ENCODE results near the gene AKIRIN2. TPM values are rescaled to one million over a fixed set of nuclear protein-coding genes. Genes with fewer than 3 reads are reported as not detected.

The AKIRIN2 gene
- total RNA-seq, 1 donor from 2014 or later: 76.4 TPM

DNA sequence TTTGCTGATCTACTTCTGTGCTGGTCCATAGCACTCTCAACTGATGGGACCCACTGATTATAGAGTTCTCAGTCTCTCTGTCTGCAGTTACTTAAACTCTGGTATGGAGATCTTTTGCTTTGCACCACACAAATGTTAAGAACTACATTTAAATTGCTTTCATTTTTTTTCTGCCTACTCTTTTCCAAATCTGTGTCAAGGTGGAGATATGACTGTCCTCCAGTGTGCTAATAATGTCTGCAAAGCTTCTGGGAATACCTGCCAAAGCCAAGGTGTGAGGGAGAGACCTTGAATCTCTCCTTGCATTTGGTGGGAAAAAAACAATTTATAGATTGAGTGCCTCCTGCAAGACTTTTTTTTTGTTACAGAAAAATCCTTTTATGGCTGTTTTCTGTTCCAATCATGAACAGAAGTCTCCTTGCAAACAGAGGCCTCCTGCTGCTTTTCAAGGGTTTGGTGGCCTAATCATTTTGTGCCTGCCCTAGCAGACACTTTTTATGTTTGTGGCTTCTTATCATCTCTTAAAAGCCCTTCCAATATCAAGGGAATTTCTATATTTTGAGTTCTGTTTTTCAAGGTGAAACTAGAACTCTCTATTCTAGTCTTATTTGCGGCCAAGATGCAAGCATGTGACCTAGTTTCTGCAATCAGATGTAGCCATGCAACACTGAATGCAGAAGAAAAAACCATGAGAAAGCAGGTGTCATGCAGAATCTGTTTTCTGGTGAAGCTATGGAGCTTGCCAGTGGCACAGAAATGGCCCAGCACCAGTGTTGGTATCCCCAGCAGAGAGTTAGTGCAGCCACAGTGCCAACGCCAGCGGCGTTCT is 23.2 kb upstream of the AKIRIN2 start:
- H3K27ac Mint-ChIP-seq: peak overlapping the region; percentile 93
- H3K27me3 Mint-ChIP-seq: no peaks in the 10 kb centered on the region
- no peaks in the 10 kb centered on the region for H3K9me3 Mint-ChIP-seq
- H3K4me3 Mint-ChIP-seq: peak overlapping the region; percentile 65
- ATAC-seq (ENCODE audit: low read depth) (peak; percentile 93), DNase-seq (no peak)
- ChIA-PET CTCF (no interaction called here), POLR2A (interaction anchor here (0.6 to 2.2 kb wide), 3 partner anchors 23 to 77 kb away, joined by 3 to 16 read pairs (median 4); partner anchors contain the start of gene AKIRIN2)
- TF ChIP-seq CTCF (IDR thresholded peaks at IDR 0.05): no peak
- H3K4me1 Mint-ChIP-seq: peaks cover 36% of the 10 kb centered on the region
- no peaks in the 10 kb centered on the region for H3K36me3 Mint-ChIP-seq (ENCODE audit: low read depth)
- intact Hi-C loops (cut with micrococcal nuclease): loop anchor here (1.0 to 2.0 kb wide), 2 partner anchors 23 to 32 kb away; partner anchors contain the start of gene AKIRIN2

DNA sequence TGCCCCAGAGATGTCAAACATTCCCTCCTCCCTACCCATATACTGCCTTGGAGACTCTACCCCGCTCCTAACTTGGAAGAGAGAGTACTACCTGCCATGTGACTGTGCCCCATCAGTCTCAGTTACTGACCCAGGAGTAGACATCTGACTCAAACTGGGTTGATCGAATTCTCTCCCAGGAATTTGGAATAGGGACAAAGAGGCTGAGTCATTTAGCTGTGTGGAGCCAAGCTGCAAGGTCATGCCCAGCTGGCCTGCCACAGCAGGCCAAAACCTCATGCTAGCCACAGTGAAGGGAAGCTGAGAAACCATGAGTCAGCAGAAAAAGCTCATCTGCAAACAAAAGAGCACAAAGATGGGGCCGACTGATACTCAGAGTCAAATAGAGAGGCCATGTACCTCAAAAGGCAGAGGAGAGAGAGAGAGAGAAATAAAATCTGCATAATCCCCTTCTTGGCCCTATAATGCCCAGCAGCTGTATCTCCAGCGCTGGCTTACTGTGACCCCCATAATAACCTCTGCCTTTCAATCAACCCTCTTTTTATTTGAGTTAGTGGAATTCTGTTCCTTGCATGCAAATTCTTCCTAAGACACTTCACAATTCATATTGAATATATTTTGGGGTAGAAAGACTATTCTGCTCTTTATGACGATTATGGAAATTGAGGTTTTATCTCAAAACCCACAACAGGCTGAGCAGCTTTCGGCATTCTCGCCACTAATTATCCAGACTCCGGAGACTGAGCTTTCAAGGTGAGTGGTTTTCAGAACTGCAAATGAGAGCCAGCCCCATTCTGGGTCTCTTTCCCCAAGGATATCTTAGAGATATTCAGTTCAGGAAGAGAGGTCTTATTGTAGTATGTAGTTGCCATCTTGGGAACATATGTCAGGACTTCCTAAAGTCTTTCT is 21.4 kb upstream of the AKIRIN2 start:
- Mint-ChIP-seq H3K27me3 (no peaks in the 10 kb centered on the region), H3K4me3 (no peak overlapping the region), H3K4me1 (peaks cover 32% of the 10 kb centered on the region), H3K27ac (no peak overlapping the region), H3K36me3 (ENCODE audit: low read depth) (no peaks in the 10 kb centered on the region), H3K9me3 (no peaks in the 10 kb centered on the region)
- no peak for TF ChIP-seq CTCF (IDR thresholded peaks at IDR 0.05)
- ChIA-PET CTCF (no interaction called here), POLR2A (interaction anchor here (0.7 to 1.9 kb wide), 3 partner anchors 9 to 21 kb away, joined by 3 to 8 read pairs (median 7); partner anchors contain the start of gene AKIRIN2)
- intact Hi-C loops (cut with micrococcal nuclease): loop anchor here (2.0 kb wide), 1 partner anchor 33 kb away; no protein-coding TSS in a partner anchor
- DNase-seq: no peak
- no peak for ATAC-seq (ENCODE audit: low read depth)

- ATAC-seq (ENCODE audit: low read depth) (no peak), DNase-seq (no peak)
- Mint-ChIP-seq H3K4me1 (peaks cover 31% of the 10 kb centered on the region), H3K36me3 (ENCODE audit: low read depth) (no peaks in the 10 kb centered on the region), H3K4me3 (no peak overlapping the region), H3K27me3 (no peaks in the 10 kb centered on the region), H3K9me3 (no peaks in the 10 kb centered on the region), H3K27ac (no peak overlapping the region)
- intact Hi-C loops (cut with micrococcal nuclease): no loop called here
- CTCF ChIA-PET: no interaction called here
- TF ChIP-seq CTCF (IDR thresholded peaks at IDR 0.05): no peak
- POLR2A ChIA-PET: interaction anchor here (0.7 to 1.9 kb wide), 3 partner anchors 8 to 20 kb away, joined by 3 to 8 read pairs (median 7); partner anchors contain the start of gene AKIRIN2
Measured at GRCh38 chr6:87722540-87723169, 20.6 kb upstream of the AKIRIN2 start.

DNA sequence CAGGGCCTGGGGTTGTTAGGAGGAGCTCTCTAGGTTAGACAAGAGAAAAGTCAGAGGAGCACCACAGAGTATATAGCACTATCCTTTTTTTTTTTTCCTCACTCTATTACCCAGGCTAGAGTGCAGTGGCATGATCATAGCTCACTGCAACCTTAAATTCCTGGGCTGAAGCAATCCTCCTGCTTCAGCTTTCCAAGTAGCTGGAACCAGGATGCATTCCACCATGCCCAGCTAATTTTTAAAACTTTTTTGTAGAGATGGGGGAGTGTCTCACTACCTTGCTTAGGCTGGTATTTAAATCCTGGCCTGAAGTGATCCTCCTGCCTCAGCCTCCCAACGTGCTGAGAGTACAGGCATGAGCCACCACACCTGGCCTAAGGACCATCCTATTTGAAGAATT is 19.3 kb upstream of the AKIRIN2 start:
- no peak for TF ChIP-seq CTCF (IDR thresholded peaks at IDR 0.05)
- intact Hi-C loops (cut with micrococcal nuclease): no loop called here
- Mint-ChIP-seq H3K36me3 (ENCODE audit: low read depth) (no peaks in the 10 kb centered on the region), H3K4me3 (no peak overlapping the region), H3K4me1 (peaks cover 29% of the 10 kb centered on the region), H3K9me3 (no peaks in the 10 kb centered on the region), H3K27ac (no peak overlapping the region), H3K27me3 (no peaks in the 10 kb centered on the region)
- ATAC-seq (ENCODE audit: low read depth) (no peak), DNase-seq (no peak)
- ChIA-PET POLR2A (interaction anchor here (0.7 kb wide), 1 partner anchor 23 kb away, joined by 3 read pairs; no protein-coding TSS in a partner anchor), CTCF (no interaction called here)

Data from activated B cell treated with CpG ODN at 0.5 μM for 24 hours (primary cell).